A549 (cell line): Measurements from ENCODE around the gene GET4. TPM values are rescaled to one million over a fixed set of nuclear protein-coding genes. Genes with fewer than 3 reads are reported as not detected.

ENCODE experiments used
- ATAC-seq, 2 experiments: fragments of 200-7000 bp in 1 of 2; fragments of >200 bp in 1 of 2; cut with Nextera tagmentation in 1 of 2; cut with Tn5 transposase in 1 of 2; 3 replicates each; pipeline versions ENCODE4 v1.8.0 to v1.9.1; 2018 to 2020; ENCODE audit warnings: mild to moderate bottlenecking in 1 of 2, moderate library complexity in 1 of 2
- CTCF ChIA-PET: fragments of 300-600 bp; sonication (Branson Sonifier 250); formaldehyde crosslinking; extraction: SDS; loops from one replicate; lab custom pipeline; 2021; ENCODE audit warnings: antibody characterized with exemption, inconsistent platforms; lab: Yijun Ruan, JAX
- POLR2A ChIA-PET: fragments of 350-600 bp; formaldehyde crosslinking; extraction: SDS; loops from one replicate; lab custom pipeline; 2021; ENCODE audit warnings: antibody characterized with exemption, inconsistent platforms; lab: Yijun Ruan, JAX
- DNase-seq, 2 experiments: peaks; one replicate each; pipeline versions ENCODE4 v3.0.0 to v3.0.0-alpha.2; 2011 to 2016; ENCODE audit warnings: low read depth in 1 of 2, low spot score in 1 of 2
- FAIRE-seq: peaks from 2 replicates; lab custom pipeline; 2011; peaks lifted over from hg19 to GRCh38; lab: Jason Lieb, UNC
- H3K27ac ChIP-seq, 2 experiments: fragments of >200 bp; sonication (Bioruptor Twin); formaldehyde crosslinking; 3 replicates each; pipeline ENCODE4 v1.5.1; 2016 to 2017
- H3K4me1 ChIP-seq: fragments of >200 bp; sonication (Bioruptor Twin); formaldehyde crosslinking; 3 replicates; pipeline ENCODE4 v1.6.1; 2016
- H3K4me2 ChIP-seq: fragments of >200 bp; sonication (Bioruptor Twin); formaldehyde crosslinking; 3 replicates; pipeline ENCODE4 v1.6.1; 2016
- H3K4me3 ChIP-seq: fragments of >200 bp; sonication (Bioruptor Twin); formaldehyde crosslinking; 3 replicates; pipeline ENCODE4 v1.5.1; 2016
- H3K9me3 ChIP-seq: fragments of >200 bp; sonication (Bioruptor Twin); formaldehyde crosslinking; 3 replicates; pipeline ENCODE4 v1.6.1; 2016
- CBX2 ChIP-seq: fragments of 200-600 bp; sonication (generic); IDR thresholded peaks from 2 replicates; pipeline ENCODE4 v1.6.1; 2016; ENCODE audit warnings: low read depth, mild to moderate bottlenecking, borderline replicate concordance
- CBX8 ChIP-seq: fragments of 200-600 bp; sonication (generic); IDR thresholded peaks from 2 replicates; pipeline ENCODE4 v1.6.1; 2016
- CHD2 ChIP-seq: fragments of 150-350 bp; IDR thresholded peaks from 2 replicates; pipeline ENCODE4 v1.6.1; 2014; ENCODE audit warnings: low read length; ENCODE audit not compliant: partially characterized antibody
- CHD4 ChIP-seq: fragments of 200-600 bp; sonication (generic); IDR thresholded peaks from 2 replicates; pipeline ENCODE4 v1.6.1; 2016; ENCODE audit warnings: antibody characterized with exemption, mild to moderate bottlenecking, borderline replicate concordance
- EHF ChIP-seq: fragments of 250-450 bp; sonication (Bioruptor Pico); IDR thresholded peaks from 2 replicates; pipeline ENCODE4 v1.5.0; 2020; ENCODE audit warnings: mild to moderate bottlenecking
- EHMT2 ChIP-seq: fragments of 200-600 bp; sonication (generic); IDR thresholded peaks from 2 replicates; pipeline ENCODE4 v1.6.1; 2016; ENCODE audit warnings: antibody characterized with exemption, low read depth, mild to moderate bottlenecking, moderate library complexity
- FOSL2 ChIP-seq, 2 experiments: fragments of 450-650 bp in 1 of 2; fragments of >200 bp in 1 of 2; sonication (Bioruptor Twin) in 1 of 2; formaldehyde crosslinking; IDR thresholded peaks; 2 replicates each; pipeline versions ENCODE4 v1.5.0 to v1.6.1; 2016 to 2020; ENCODE audit warnings: mild to moderate bottlenecking in 1 of 2, moderate library complexity in 1 of 2
- HDAC2 ChIP-seq: fragments of 200-600 bp; sonication (generic); IDR thresholded peaks from 2 replicates; pipeline ENCODE4 v1.6.1; 2016
- HEYL ChIP-seq: fragments of 250-450 bp; sonication (Bioruptor Pico); IDR thresholded peaks from 2 replicates; pipeline ENCODE4 v1.8.0; 2021; ENCODE audit warnings: mild to moderate bottlenecking, moderate library complexity
- HOXB5 ChIP-seq: fragments of 250-450 bp; sonication (Bioruptor Pico); IDR thresholded peaks from 2 replicates; pipeline ENCODE4 v1.5.0; 2020; ENCODE audit warnings: mild to moderate bottlenecking, moderate library complexity
- KDM1A ChIP-seq: fragments of 200-600 bp; sonication (generic); IDR thresholded peaks from 2 replicates; pipeline ENCODE4 v1.6.1; 2016; ENCODE audit warnings: low read depth, mild to moderate bottlenecking
- KDM5A ChIP-seq: fragments of 200-600 bp; sonication (generic); IDR thresholded peaks from 2 replicates; pipeline ENCODE4 v1.6.1; 2016; ENCODE audit warnings: antibody characterized with exemption, mild to moderate bottlenecking
- MAFK ChIP-seq: fragments of 450-650 bp; IDR thresholded peaks from 2 replicates; pipeline ENCODE4 v1.6.1; 2014; ENCODE audit not compliant: partially characterized antibody
- MAX ChIP-seq: IDR thresholded peaks from 2 replicates; pipeline ENCODE4 v1.6.1; 2012
- MAZ ChIP-seq: fragments of 150-350 bp; IDR thresholded peaks from 2 replicates; pipeline ENCODE4 v1.6.1; 2014; ENCODE audit warnings: antibody characterized with exemption, low read depth, low read length, borderline replicate concordance
- MYC ChIP-seq: IDR thresholded peaks from 2 replicates; pipeline ENCODE4 v1.6.1; 2012; ENCODE audit warnings: mild to moderate bottlenecking, inconsistent platforms, low read length, improper control_type of control experiment, borderline replicate concordance
- NR3C1 ChIP-seq: fragments of >200 bp; sonication (Bioruptor Twin); formaldehyde crosslinking; IDR thresholded peaks from 3 replicates; pipeline ENCODE4 v1.6.1; 2017
- PHF8 ChIP-seq: fragments of 200-600 bp; sonication (generic); IDR thresholded peaks from 2 replicates; pipeline ENCODE4 v1.6.1; 2016; ENCODE audit warnings: low read depth, mild to moderate bottlenecking, antibody characterized with exemption, moderate library complexity, borderline replicate concordance
- POLR2A ChIP-seq: IDR thresholded peaks from 2 replicates; pipeline ENCODE4 v1.6.1; 2012; ENCODE audit warnings: mild to moderate bottlenecking, low read length
- POLR2AphosphoS2 ChIP-seq: conservative IDR thresholded peaks from 2 replicates; pipeline ENCODE4 v1.6.1; 2012; ENCODE audit warnings: low read length, improper control_type of control experiment, inconsistent platforms
- RCOR1 ChIP-seq: fragments of 150-350 bp; IDR thresholded peaks from 2 replicates; pipeline ENCODE4 v1.6.1; 2014; ENCODE audit warnings: antibody characterized with exemption, low read length, low read depth
- SMC3 ChIP-seq: fragments of >200 bp; sonication (Bioruptor Twin); formaldehyde crosslinking; IDR thresholded peaks from 3 replicates; pipeline ENCODE4 v1.6.1; 2018; ENCODE audit warnings: inconsistent platforms
- TFCP2L1 ChIP-seq: fragments of 250-450 bp; sonication (Bioruptor Pico); IDR thresholded peaks from 2 replicates; pipeline ENCODE4 v1.5.0; 2021; ENCODE audit warnings: mild to moderate bottlenecking
- ZC3H11A ChIP-seq: fragments of 450-650 bp; IDR thresholded peaks from 2 replicates; pipeline ENCODE4 v1.6.1; 2014; ENCODE audit warnings: antibody characterized with exemption, mild to moderate bottlenecking
- WGBS: methylation state at CpG from one replicate; pipeline ENCODE4 v1.1.6; 2017; ENCODE audit errors: missing lambda C conversion rate; 5-methylcytosine and 5-hydroxymethylcytosine counted together
- polyA plus RNA-seq, 4 experiments: library from polyadenylated mRNA; depleted of rRNA in 3 of 4; stranded (reverse); fragments of >200 nt; fragmentation: RNase III in 1 of 4; extraction: RNeasy Plus Mini Kit Qiagen cat#74134 plus additional on column Dnase treatment in 1 of 4; gene quantifications; 2 replicates in 3 of 4; 3 replicates in 1 of 4; pipeline ENCODE4 v1.2.3, GENCODE V29; 2011 to 2017
- TF ChIP-seq, protein P1 (sequence below): fragments of 250-450 bp; sonication (Bioruptor Pico); IDR thresholded peaks from 2 replicates; pipeline ENCODE4 v1.5.0; 2021; ENCODE audit warnings: mild to moderate bottlenecking, moderate library complexity, borderline replicate concordance
- TF ChIP-seq, protein P2 (sequence below): fragments of 250-450 bp; sonication (Bioruptor Pico); IDR thresholded peaks from 2 replicates; pipeline ENCODE4 v1.5.0; 2020; ENCODE audit warnings: low read depth, mild to moderate bottlenecking, moderate library complexity
- TF ChIP-seq, protein P3 (sequence below): fragments of 150-350 bp; IDR thresholded peaks from 2 replicates; pipeline ENCODE4 v1.6.1; 2014; ENCODE audit warnings: low read depth, mild to moderate bottlenecking, low read length

Gene GET4
- polyA plus RNA-seq, 2 of the 4 experiments (the other 2 are of a cell fraction), result 26.1 to 37.0 TPM

DNA sequence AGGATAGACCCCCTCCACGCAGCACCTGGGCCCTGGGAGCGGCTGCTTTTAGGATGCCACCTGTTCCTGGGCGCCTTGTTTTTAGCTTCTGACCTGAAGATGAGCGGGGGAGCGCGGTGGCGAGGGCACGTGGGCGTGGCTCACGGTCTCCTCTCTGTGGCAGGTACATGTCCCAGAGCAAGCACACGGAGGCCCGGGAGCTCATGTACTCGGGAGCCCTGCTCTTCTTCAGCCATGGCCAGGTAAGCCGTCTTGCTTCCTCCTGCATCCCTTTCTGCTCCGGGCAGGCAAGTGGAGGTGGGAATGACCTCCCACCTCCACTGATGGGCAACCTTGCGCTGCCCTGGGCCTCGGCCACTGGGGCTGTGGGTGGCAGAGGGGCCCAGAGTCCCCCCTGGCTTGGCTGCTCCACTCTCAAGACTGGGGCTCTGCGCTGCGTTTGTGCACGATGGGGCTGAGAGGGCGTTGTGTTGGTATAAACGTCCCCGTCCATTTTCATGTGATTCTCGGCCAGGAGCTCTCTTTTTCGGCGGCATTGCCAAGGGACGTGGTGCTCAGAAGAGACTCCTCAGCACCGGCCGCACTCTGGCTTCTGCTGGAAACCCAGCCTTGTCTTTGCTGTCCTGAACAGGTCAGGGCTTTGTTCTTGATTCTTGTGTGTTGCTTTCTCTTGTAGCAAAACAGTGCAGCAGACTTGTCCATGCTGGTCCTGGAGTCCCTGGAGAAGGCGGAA lies 9.7 kb downstream of the GET4 start:
- Histone ChIP-seq H3K4me2 (no peak overlapping the region), H3K9me3 (no peaks in the 10 kb centered on the region), H3K4me1 (no peaks in the 10 kb centered on the region), H3K4me3 (no peak overlapping the region), H3K27ac (no peak overlapping the region)
- DNase-seq, result no peak
- 90% methylated on average over 29 of the region's 30 CpGs for WGBS
- FAIRE-seq, result no peak
- ChIA-PET CTCF (interaction anchor here (0.8 to 1.5 kb wide), 6 partner anchors 12 to 564 kb away, joined by 3 to 7 read pairs (median 4); no protein-coding TSS in a partner anchor), POLR2A (no interaction called here)
- no peak for ATAC-seq
- TF ChIP-seq, protein P1, sequence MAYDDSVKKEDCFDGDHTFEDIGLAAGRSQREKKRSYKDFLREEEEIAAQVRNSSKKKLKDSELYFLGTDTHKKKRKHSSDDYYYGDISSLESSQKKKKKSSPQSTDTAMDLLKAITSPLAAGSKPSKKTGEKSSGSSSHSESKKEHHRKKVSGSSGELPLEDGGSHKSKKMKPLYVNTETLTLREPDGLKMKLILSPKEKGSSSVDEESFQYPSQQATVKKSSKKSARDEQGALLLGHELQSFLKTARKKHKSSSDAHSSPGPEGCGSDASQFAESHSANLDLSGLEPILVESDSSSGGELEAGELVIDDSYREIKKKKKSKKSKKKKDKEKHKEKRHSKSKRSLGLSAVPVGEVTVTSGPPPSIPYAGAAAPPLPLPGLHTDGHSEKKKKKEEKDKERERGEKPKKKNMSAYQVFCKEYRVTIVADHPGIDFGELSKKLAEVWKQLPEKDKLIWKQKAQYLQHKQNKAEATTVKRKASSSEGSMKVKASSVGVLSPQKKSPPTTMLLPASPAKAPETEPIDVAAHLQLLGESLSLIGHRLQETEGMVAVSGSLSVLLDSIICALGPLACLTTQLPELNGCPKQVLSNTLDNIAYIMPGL (CRISPR knock-in tag), result no peak
- TF ChIP-seq MAZ, result no peak
- no peak for TF ChIP-seq TFCP2L1
- no peak for TF ChIP-seq POLR2AphosphoS2
- TF ChIP-seq CHD2, result no peak
- no peak for TF ChIP-seq MAFK
- no peak for TF ChIP-seq EHMT2
- TF ChIP-seq FOSL2 (IDR thresholded peaks at IDR 0.05), result no peak
- TF ChIP-seq FOSL2 (CRISPR knock-in tag; IDR thresholded peaks at IDR 0.05), result no peak
- no peak for TF ChIP-seq PHF8
- TF ChIP-seq HDAC2, result no peak
- TF ChIP-seq, protein P2, sequence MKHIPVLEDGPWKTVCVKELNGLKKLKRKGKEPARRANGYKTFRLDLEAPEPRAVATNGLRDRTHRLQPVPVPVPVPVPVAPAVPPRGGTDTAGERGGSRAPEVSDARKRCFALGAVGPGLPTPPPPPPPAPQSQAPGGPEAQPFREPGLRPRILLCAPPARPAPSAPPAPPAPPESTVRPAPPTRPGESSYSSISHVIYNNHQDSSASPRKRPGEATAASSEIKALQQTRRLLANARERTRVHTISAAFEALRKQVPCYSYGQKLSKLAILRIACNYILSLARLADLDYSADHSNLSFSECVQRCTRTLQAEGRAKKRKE (CRISPR knock-in tag), result no peak
- TF ChIP-seq CBX2, result no peak

DNA sequence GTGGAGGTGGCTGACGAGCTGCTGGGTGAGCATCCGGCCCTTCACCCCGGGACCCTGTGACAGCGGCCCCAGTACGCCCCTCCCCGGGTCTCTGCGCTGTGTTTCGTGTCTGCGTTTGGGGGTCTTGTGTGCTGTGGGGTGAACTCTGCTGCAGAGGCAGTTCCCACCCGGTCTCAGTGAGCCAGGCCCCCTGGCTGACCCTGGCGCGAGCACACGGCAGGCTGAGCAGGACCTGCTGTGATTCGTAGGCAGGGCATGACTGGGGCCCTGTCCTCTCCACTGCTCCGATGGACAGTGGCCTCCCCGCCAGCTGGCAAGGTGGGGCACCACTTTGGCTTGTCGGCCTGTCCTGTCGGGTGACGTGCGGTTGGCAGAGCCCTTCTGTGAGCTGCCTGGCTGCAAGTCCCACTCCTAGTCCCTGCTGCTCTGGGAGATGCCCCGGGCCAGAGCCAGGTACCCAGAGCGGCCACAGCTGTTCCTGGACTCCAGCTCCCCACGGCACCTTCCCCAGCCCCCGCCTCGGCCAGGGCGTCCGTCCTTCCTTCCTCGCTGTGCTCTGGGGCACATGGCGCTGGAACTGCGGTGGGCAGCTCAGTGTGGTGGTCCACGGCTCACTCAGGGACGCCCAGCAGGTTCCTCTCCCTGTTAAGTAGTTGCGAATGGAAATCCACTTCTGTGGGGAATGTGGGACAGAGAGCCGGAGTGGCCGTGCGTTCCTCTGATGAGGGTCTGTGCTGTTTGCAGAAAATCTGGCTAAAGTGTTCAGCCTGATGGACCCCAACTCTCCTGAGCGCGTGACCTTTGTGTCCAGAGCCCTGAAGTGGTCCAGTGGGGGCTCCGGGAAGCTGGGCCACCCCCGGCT lies 10.5 kb downstream of the GET4 start:
- WGBS, result 92% methylated on average over 36 of the region's 40 CpGs
- POLR2A ChIA-PET, result no interaction called here
- no peaks in the 10 kb centered on the region for H3K9me3 ChIP-seq

More for the DNA sequence above, 10.5 kb downstream of the GET4 start:
- no peak overlapping the region for H3K4me3 ChIP-seq
- FAIRE-seq (no peak), DNase-seq (no peak), ATAC-seq (no peak)
- no peak overlapping the region for H3K4me2 ChIP-seq
- CTCF ChIA-PET, result interaction anchor here (0.8 to 1.6 kb wide), 7 partner anchors 11 to 565 kb away, joined by 3 to 7 read pairs (median 4); no protein-coding TSS in a partner anchor
- no peaks in the 10 kb centered on the region for H3K4me1 ChIP-seq
- H3K27ac ChIP-seq, result no peak overlapping the region
- no peak for TF ChIP-seq KDM5A
- TF ChIP-seq HEYL, result no peak
- TF ChIP-seq CBX8, result no peak
- TF ChIP-seq SMC3, result no peak
- no peak for TF ChIP-seq CHD4
- TF ChIP-seq MAFK, result no peak
- TF ChIP-seq RCOR1, result no peak
- TF ChIP-seq KDM1A, result no peak
- TF ChIP-seq, protein P3, sequence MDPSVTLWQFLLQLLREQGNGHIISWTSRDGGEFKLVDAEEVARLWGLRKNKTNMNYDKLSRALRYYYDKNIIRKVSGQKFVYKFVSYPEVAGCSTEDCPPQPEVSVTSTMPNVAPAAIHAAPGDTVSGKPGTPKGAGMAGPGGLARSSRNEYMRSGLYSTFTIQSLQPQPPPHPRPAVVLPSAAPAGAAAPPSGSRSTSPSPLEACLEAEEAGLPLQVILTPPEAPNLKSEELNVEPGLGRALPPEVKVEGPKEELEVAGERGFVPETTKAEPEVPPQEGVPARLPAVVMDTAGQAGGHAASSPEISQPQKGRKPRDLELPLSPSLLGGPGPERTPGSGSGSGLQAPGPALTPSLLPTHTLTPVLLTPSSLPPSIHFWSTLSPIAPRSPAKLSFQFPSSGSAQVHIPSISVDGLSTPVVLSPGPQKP, result no peak
- no peak for TF ChIP-seq EHF (CRISPR knock-in tag)
- no peak for TF ChIP-seq HOXB5
- TF ChIP-seq POLR2A, result no peak
- TF ChIP-seq MYC, result no peak
- TF ChIP-seq NR3C1, result no peak
- TF ChIP-seq HDAC2, result no peak
- TF ChIP-seq MAX, result no peak
- no peak for TF ChIP-seq ZC3H11A
